ENCODE measurements around the gene UBE2O. TPM values are rescaled to one million over a fixed set of nuclear protein-coding genes. Genes with fewer than 3 reads are reported as not detected.
"Not testable (repeated sequence)": the region's sequence is repeated elsewhere in the genome, so short reads cannot be mapped to it uniquely, and the experiment has no call there.

The UBE2O gene
- total and polyA plus RNA-seq, 2 donors from 2014 or later = 5.5 to 21.3 TPM

GRCh38 chr17:76350463-76350862 is 102.5 kb downstream of the UBE2O start:
- Histone ChIP-seq H3K27ac (ENCODE audit: low read depth in 2 of 2, low read length in 2 of 2) (no peak overlapping the region), H3K4me3 (ENCODE audit: low read length in 3 of 3) (no peak overlapping the region), H3K9ac (ENCODE audit: low read length in 3 of 3) (no peak overlapping the region), H3K9me3 (ENCODE audit: control insufficient read depth in 2 of 3, insufficient read depth in 1 of 3, low read length in 3 of 3) (no peaks in the 10 kb centered on the region), H3K27me3 (ENCODE audit: control insufficient read depth, insufficient read depth, low read length) (no peaks in the 10 kb centered on the region), H3K36me3 (ENCODE audit: control insufficient read depth in 2 of 3, insufficient read depth in 3 of 3, low read length in 3 of 3) (peaks cover 0 to 8% (median 7%) of the 10 kb centered on the region in 3 donors), H3K4me1 (ENCODE audit: control insufficient read depth in 2 of 3, insufficient read depth in 2 of 3, low read depth in 1 of 3, low read length in 3 of 3) (peaks cover 0 to 5% (median 0%) of the 10 kb centered on the region in 3 donors)
- TF ChIP-seq CTCF (IDR thresholded peaks at IDR 0.05; ENCODE audit: borderline replicate concordance, extremely low read depth, insufficient read depth) = no peak
- DNase-seq (no peak), FAIRE-seq (no peak)
- intact Hi-C loops (cut with DNase I) = no loop called here

DNA sequence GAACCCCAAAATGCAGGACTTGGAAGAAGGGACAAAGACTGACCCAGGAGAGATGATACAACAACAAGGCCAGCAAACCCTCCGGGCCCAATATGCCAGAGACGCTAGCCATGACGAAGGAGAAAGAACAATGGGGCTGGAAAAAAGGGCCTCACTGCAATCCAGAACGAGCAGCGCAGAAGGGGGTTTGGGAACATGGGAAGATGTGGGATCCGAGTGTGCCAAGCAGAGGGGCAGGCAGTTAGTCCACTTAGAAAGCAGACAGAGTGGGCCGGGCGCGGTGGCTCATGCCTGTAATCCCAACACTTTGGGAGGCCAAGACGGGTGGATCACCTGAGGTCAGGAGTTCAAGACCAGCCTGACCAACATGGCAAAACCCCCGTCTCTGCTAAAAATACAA is 106.0 kb downstream of the UBE2O start:
- H3K4me1 ChIP-seq (ENCODE audit: control insufficient read depth in 2 of 3, insufficient read depth in 2 of 3, low read depth in 1 of 3, low read length in 3 of 3); H3K9ac ChIP-seq (ENCODE audit: low read length in 3 of 3); H3K4me3 ChIP-seq (ENCODE audit: low read length in 3 of 3); DNase-seq; H3K27ac ChIP-seq (ENCODE audit: low read depth in 2 of 2, low read length in 2 of 2); FAIRE-seq; intact Hi-C loops (cut with DNase I); H3K9me3 ChIP-seq (ENCODE audit: control insufficient read depth in 2 of 3, insufficient read depth in 1 of 3, low read length in 3 of 3); H3K27me3 ChIP-seq (ENCODE audit: control insufficient read depth, insufficient read depth, low read length): not testable (repeated sequence)
- peaks cover 2 to 13% (median 12%) of the 10 kb centered on the region in 3 donors for H3K36me3 ChIP-seq (ENCODE audit: control insufficient read depth in 2 of 3, insufficient read depth in 3 of 3, low read length in 3 of 3)

DNA sequence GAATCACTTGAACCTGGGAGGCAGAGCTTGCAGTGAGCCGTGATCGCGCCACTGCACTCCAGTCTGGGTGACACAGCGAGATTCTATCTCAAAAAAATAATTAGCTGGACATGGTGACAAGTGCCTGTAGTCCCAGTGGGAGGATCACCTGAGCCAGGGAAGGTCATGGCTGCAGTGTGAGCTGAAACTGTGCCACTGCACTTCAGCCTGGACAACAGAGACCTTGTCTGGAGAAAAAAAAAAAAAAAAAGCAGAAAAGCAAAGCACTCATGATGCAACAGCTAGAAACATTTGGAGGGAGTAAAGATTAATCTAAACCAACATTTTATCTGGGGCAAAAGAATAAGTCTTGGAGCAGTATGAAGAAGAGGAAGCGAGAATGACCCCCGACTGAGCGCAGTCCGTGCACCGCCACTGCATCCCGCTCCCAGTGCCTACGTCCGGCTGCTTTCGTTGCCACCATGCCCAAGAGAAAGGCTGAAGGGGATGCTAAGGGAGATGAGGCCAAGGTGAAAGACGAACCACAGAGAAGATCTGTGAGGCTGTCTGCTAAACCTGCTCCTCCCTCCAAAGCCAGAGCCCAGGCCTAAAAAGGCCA is 107.5 kb downstream of the UBE2O start:
- Histone ChIP-seq H3K9ac (ENCODE audit: low read length in 3 of 3) (no peak overlapping the region), H3K27ac (ENCODE audit: low read depth in 2 of 2, low read length in 2 of 2) (no peak overlapping the region), H3K27me3 (ENCODE audit: control insufficient read depth, insufficient read depth, low read length) (no peaks in the 10 kb centered on the region), H3K9me3 (ENCODE audit: control insufficient read depth in 2 of 3, insufficient read depth in 1 of 3, low read length in 3 of 3) (no peaks in the 10 kb centered on the region), H3K36me3 (ENCODE audit: control insufficient read depth in 2 of 3, insufficient read depth in 3 of 3, low read length in 3 of 3) (peaks cover 2 to 13% (median 12%) of the 10 kb centered on the region in 3 donors), H3K4me3 (ENCODE audit: low read length in 3 of 3) (no peak overlapping the region), H3K4me1 (ENCODE audit: control insufficient read depth in 2 of 3, insufficient read depth in 2 of 3, low read depth in 1 of 3, low read length in 3 of 3) (no peaks in the 10 kb centered on the region)
- DNase-seq (no peak), FAIRE-seq (no peak)
- intact Hi-C loops (cut with DNase I) = no loop called here
- TF ChIP-seq CTCF (IDR thresholded peaks at IDR 0.05; ENCODE audit: borderline replicate concordance, extremely low read depth, insufficient read depth) = no peak

DNA sequence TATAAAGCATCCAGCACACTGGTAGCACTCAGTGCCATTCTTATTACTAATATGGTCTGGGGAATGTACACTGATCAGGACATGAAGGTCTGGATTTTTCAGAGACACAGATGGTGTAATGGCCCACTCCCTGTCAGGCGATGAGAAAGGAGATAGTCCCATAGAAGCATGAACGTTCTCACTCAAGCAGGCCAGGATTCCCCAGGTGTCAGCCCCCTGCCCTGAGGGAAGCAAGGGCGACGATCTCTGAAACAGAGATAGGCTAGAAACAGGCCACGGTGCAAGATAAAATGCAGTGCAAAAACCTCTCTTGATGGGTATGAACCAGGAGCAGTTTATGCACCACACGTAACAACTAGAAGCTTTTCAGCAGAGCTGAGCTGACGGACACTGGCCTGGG is 109.8 kb downstream of the UBE2O start:
- no peak for DNase-seq
- H3K9ac ChIP-seq (ENCODE audit: low read length in 3 of 3) = no peak overlapping the region

More for the DNA sequence above, 109.8 kb downstream of the UBE2O start:
- peaks cover 2 to 12% (median 10%) of the 10 kb centered on the region in 3 donors for H3K36me3 ChIP-seq (ENCODE audit: control insufficient read depth in 2 of 3, insufficient read depth in 3 of 3, low read length in 3 of 3)
- FAIRE-seq = no peak
- no peak overlapping the region for H3K27ac ChIP-seq (ENCODE audit: low read depth in 2 of 2, low read length in 2 of 2)
- intact Hi-C loops (cut with DNase I) = no loop called here
- H3K9me3 ChIP-seq (ENCODE audit: control insufficient read depth in 2 of 3, insufficient read depth in 1 of 3, low read length in 3 of 3) = no peaks in the 10 kb centered on the region
- no peak for TF ChIP-seq CTCF (IDR thresholded peaks at IDR 0.05; ENCODE audit: borderline replicate concordance, extremely low read depth, insufficient read depth)
- H3K27me3 ChIP-seq (ENCODE audit: control insufficient read depth, insufficient read depth, low read length) = no peaks in the 10 kb centered on the region
- H3K4me1 ChIP-seq (ENCODE audit: control insufficient read depth in 2 of 3, insufficient read depth in 2 of 3, low read depth in 1 of 3, low read length in 3 of 3) = no peaks in the 10 kb centered on the region
- H3K4me3 ChIP-seq (ENCODE audit: low read length in 3 of 3) = no peak overlapping the region

Data from kidney (tissue), 14 donors.